GM12891 (cell line): Measurements from ENCODE around the gene ZNF738.

ENCODE experiments used
- POLR2A ChIP-seq: IDR thresholded peaks from 2 replicates; pipeline ENCODE4 v1.6.1; 2011; ENCODE audit warnings: low read depth, low read length, control low read depth
- POLR2AphosphoS5 ChIP-seq: IDR thresholded peaks from 2 replicates; pipeline ENCODE4 v1.6.1; 2011; ENCODE audit warnings: low read depth, low read length, control low read depth
- SPI1 ChIP-seq: IDR thresholded peaks from 2 replicates; pipeline ENCODE4 v1.6.1; 2011; ENCODE audit warnings: low read depth, low read length, control low read depth
- TAF1 ChIP-seq: IDR thresholded peaks from 2 replicates; pipeline ENCODE4 v1.6.1; 2011; ENCODE audit warnings: low read depth, low read length, control low read depth

- TF ChIP-seq POLR2A: no peak
- TF ChIP-seq POLR2AphosphoS5: no peak
- no peak for TF ChIP-seq SPI1
- no peak for TF ChIP-seq TAF1
Observed at GRCh38 chr19:21362291-21362690, 3.5 kb downstream of the ZNF738 start.
